Measurements from ENCODE around the gene FLNB.

FLNB gene

DNA sequence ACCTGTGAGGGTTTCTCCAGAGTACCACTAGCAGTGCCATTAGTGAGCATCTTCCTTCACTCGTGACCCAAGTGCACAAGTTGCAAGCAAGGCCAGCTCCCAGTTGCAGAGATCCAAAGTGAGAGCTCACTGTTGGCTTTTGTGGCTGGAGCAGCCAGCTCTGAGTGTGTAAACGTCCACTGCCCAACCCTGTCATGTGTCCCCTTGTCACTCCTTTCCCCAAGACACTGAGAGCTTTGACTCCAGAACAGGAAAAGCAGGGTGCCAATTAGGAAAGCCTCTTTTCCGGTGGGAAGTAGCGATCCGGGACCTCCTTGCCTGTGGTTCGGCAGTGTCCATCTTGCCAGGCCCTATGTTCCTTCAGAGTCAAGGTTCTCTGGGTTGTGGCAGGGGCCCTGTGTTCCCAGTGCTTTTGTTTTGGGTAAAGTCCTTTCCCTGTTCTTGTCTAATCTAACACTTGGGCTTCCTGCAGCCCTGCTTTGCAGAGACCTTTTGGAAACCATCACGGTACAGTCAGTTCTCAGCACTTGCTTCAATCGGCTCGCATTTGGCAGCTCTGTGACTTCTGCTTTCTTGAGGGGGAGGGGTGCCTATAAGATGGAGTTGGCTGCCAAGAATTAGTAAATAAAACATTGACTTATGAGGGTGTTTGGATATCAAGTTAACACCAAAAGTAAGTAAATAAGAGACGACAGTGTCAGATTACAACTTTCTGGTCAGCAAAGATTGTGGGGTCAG lies 112.0 kb downstream of the FLNB start:
- TF ChIP-seq ZNF704 (tag by site-specific recombination; IDR thresholded peaks at IDR 0.05) (no peak), ZNF785 (tag by site-specific recombination; IDR thresholded peaks at IDR 0.05) (no peak), ZNF555 (tag by site-specific recombination; conservative IDR thresholded peaks at IDR 0.05) (no peak)
- TF ChIP-seq, protein P1, sequence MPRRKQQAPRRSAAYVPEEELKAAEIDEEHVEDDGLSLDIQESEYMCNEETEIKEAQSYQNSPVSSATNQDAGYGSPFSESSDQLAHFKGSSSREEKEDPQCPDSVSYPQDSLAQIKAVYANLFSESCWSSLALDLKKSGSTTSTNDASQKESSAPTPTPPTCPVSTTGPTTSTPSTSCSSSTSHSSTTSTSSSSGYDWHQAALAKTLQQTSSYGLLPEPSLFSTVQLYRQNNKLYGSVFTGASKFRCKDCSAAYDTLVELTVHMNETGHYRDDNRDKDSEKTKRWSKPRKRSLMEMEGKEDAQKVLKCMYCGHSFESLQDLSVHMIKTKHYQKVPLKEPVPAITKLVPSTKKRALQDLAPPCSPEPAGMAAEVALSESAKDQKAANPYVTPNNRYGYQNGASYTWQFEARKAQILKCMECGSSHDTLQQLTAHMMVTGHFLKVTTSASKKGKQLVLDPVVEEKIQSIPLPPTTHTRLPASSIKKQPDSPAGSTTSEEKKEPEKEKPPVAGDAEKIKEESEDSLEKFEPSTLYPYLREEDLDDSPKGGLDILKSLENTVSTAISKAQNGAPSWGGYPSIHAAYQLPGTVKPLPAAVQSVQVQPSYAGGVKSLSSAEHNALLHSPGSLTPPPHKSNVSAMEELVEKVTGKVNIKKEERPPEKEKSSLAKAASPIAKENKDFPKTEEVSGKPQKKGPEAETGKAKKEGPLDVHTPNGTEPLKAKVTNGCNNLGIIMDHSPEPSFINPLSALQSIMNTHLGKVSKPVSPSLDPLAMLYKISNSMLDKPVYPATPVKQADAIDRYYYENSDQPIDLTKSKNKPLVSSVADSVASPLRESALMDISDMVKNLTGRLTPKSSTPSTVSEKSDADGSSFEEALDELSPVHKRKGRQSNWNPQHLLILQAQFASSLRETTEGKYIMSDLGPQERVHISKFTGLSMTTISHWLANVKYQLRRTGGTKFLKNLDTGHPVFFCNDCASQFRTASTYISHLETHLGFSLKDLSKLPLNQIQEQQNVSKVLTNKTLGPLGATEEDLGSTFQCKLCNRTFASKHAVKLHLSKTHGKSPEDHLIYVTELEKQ (tag by site-specific recombination; IDR thresholded peaks at IDR 0.05; ENCODE audit: borderline replicate concordance), result no peak
- Histone ChIP-seq H3K36me3 (ENCODE audit: control insufficient read depth in 2 of 2, insufficient read depth in 1 of 2, low read length in 2 of 2) (peaks cover 0 to 84% of the 10 kb centered on the region in 2 experiments; a peak in 1 of 3 replicates), H3K4me1 (ENCODE audit: control insufficient read depth, insufficient read depth, low read length) (no peaks in the 10 kb centered on the region), H3K27ac (ENCODE audit: extremely low read depth, low read depth, low read length) (no peak overlapping the region), H3K4me3 (ENCODE audit: low read depth, low read length) (no peak overlapping the region), H3K9me3 (ENCODE audit: control insufficient read depth, insufficient read depth, low read depth, low read length) (no peaks in the 10 kb centered on the region)
- POLR2A ChIA-PET, result no interaction called here
- CTCF ChIA-PET, result interaction anchor here (1.1 kb wide), 1 partner anchor 10 kb away, joined by 4 read pairs; no protein-coding TSS in a partner anchor

- TF ChIP-seq HOXC10 (CRISPR knock-in tag; IDR thresholded peaks at IDR 0.05) (no peak), ZNF658 (tag by site-specific recombination; IDR thresholded peaks at IDR 0.05) (no peak), ZNF112 (tag by site-specific recombination; IDR thresholded peaks at IDR 0.05) (no peak), ZSCAN4 (tag by site-specific recombination; IDR thresholded peaks at IDR 0.05) (no peak), ZBTB26 (tag by site-specific recombination; optimal IDR thresholded peaks at IDR 0.05) (no peak), ZNF843 (tag by site-specific recombination; IDR thresholded peaks at IDR 0.05) (no peak), ELK4 (IDR thresholded peaks at IDR 0.05; ENCODE audit: borderline replicate concordance, low read depth, low read length) (no peak), MYNN (tag by site-specific recombination; IDR thresholded peaks at IDR 0.05; ENCODE audit: borderline replicate concordance) (no peak), BCL11A (tag by site-specific recombination; IDR thresholded peaks at IDR 0.05; ENCODE audit: low read depth) (no peak), ZBTB17 (tag by site-specific recombination; IDR thresholded peaks at IDR 0.05) (no peak), GLIS1 (tag by site-specific recombination; IDR thresholded peaks at IDR 0.05) (no peak), ZFP37 (tag by site-specific recombination; IDR thresholded peaks at IDR 0.05) (no peak), ZSCAN16 (tag by site-specific recombination; IDR thresholded peaks at IDR 0.05) (no peak), GFI1B (tag by site-specific recombination; IDR thresholded peaks at IDR 0.05) (no peak), ZNF473 (tag by site-specific recombination; IDR thresholded peaks at IDR 0.05) (no peak), ZNF16 (tag by site-specific recombination; IDR thresholded peaks at IDR 0.05; ENCODE audit: low read depth) (no peak)
- TF ChIP-seq, protein P2, sequence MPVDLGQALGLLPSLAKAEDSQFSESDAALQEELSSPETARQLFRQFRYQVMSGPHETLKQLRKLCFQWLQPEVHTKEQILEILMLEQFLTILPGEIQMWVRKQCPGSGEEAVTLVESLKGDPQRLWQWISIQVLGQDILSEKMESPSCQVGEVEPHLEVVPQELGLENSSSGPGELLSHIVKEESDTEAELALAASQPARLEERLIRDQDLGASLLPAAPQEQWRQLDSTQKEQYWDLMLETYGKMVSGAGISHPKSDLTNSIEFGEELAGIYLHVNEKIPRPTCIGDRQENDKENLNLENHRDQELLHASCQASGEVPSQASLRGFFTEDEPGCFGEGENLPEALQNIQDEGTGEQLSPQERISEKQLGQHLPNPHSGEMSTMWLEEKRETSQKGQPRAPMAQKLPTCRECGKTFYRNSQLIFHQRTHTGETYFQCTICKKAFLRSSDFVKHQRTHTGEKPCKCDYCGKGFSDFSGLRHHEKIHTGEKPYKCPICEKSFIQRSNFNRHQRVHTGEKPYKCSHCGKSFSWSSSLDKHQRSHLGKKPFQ (tag by site-specific recombination; IDR thresholded peaks at IDR 0.05), result no peak
- ChIA-PET CTCF (interaction anchor here (1.1 kb wide), 1 partner anchor 11 kb away, joined by 4 read pairs; no protein-coding TSS in a partner anchor), POLR2A (no interaction called here)
- Histone ChIP-seq H3K4me3 (ENCODE audit: low read depth, low read length) (no peak overlapping the region), H3K27ac (ENCODE audit: extremely low read depth, low read depth, low read length) (no peak overlapping the region), H3K36me3 (ENCODE audit: control insufficient read depth in 2 of 2, insufficient read depth in 1 of 2, low read length in 2 of 2) (peaks cover 3 to 84% of the 10 kb centered on the region in 2 experiments; a peak in 2 of 3 replicates), H3K4me1 (ENCODE audit: control insufficient read depth, insufficient read depth, low read length) (no peaks in the 10 kb centered on the region), H3K9me3 (ENCODE audit: control insufficient read depth, insufficient read depth, low read depth, low read length) (no peaks in the 10 kb centered on the region)
These were observed 113.0 kb downstream of the FLNB start for GRCh38 chr3:58121183-58121582.

All from HEK293 (cell line).